Hepatocyte (in vitro differentiated cells): Measurements from ENCODE around the gene CAMSAP1.

Experiments
- CTCF ChIP-seq: fragments of 200-600 bp; sonication (generic); IDR thresholded peaks from 2 replicates; pipeline ENCODE4 v1.5.1; 2016; ENCODE audit warnings: antibody characterized with exemption, mild to moderate bottlenecking; ENCODE audit not compliant: poor library complexity
- EZH2 ChIP-seq: fragments of 200-600 bp; sonication (generic); IDR thresholded peaks from 2 replicates; pipeline ENCODE4 v1.6.1; 2016; ENCODE audit warnings: antibody characterized with exemption, mild to moderate bottlenecking, borderline replicate concordance
- EZH2phosphoT487 ChIP-seq: fragments of 200-600 bp; sonication (generic); IDR thresholded peaks from one replicate; pipeline ENCODE4 v1.6.1; 2018; ENCODE audit warnings: antibody characterized with exemption, mild to moderate bottlenecking, low read depth, moderate library complexity; ENCODE audit not compliant: unreplicated experiment, severe bottlenecking

- TF ChIP-seq CTCF (no peak), EZH2 (no peak), EZH2phosphoT487 (no peak)
Measured at GRCh38 chr9:135901031-135901758, 6.2 kb downstream of the CAMSAP1 start.
